AG09309 (cell line): Measurements from ENCODE around the gene DUOX1.

ENCODE experiments used
- DNase-seq: peaks from one replicate; pipeline ENCODE4 v3.0.0-alpha.2; 2010; ENCODE audit warnings: low read depth
- H3K4me3 ChIP-seq: 2 replicates; pipeline ENCODE4 v1.5.1; 2011; ENCODE audit warnings: mild to moderate bottlenecking, low read depth, low read length, moderate library complexity; ENCODE audit not compliant: control insufficient read depth
- CTCF ChIP-seq: IDR thresholded peaks from 2 replicates; pipeline ENCODE4 v1.5.1; 2011; ENCODE audit warnings: mild to moderate bottlenecking, low read depth, low read length, inconsistent platforms; ENCODE audit not compliant: insufficient read depth, control insufficient read depth; ENCODE audit errors: missing control alignments

Gene DUOX1

GRCh38 chr15:45205192-45205591 lies 75.4 kb downstream of the DUOX1 start:
- peak; percentile 41 for DNase-seq
- TF ChIP-seq CTCF: peak; percentile 90
- no peak overlapping the region for H3K4me3 ChIP-seq

- no peak overlapping the region for H3K4me3 ChIP-seq
- no peak for TF ChIP-seq CTCF
- DNase-seq: no peak
These were observed 82.7 kb downstream of the DUOX1 start for GRCh38 chr15:45212493-45212892.
